Measurements from ENCODE around the gene GRIK4.

GRCh38 chr11:120563703-120564572, 52.4 kb downstream of the GRIK4 start:
- TF ChIP-seq CTCF (IDR thresholded peaks at IDR 0.05): no peak
- TF ChIP-seq POLR2A (IDR thresholded peaks at IDR 0.05): no peak
